ENCODE data around the gene NTNG2.

NTNG2 gene

DNA sequence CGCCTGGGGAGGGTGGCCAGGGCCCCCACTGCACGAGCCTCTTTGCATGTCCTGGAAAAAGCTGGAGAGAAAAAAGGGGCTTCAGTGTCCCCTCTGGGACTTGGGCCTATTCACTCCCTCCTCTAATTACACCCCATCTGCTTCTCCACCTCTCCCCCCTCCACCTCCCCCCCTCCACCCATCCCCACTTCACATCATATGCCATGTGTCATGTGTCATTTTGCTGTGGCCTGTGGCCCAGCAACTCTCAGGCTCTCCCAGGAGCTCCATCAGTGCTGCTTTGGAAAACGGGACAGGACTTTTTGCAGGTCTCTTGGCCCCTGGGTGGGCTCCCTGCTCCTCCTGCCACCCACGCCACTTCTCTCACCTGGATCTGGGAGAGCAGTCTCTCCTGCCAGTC lies 68.7 kb downstream of the NTNG2 start:
- DNase-seq (ENCODE audit: extremely low read depth, low read depth), result no peak
- H3K4me3 ChIP-seq (replicated peaks; ENCODE audit: low read depth, low read length), result no peak overlapping the region
- TF ChIP-seq, protein P1, sequence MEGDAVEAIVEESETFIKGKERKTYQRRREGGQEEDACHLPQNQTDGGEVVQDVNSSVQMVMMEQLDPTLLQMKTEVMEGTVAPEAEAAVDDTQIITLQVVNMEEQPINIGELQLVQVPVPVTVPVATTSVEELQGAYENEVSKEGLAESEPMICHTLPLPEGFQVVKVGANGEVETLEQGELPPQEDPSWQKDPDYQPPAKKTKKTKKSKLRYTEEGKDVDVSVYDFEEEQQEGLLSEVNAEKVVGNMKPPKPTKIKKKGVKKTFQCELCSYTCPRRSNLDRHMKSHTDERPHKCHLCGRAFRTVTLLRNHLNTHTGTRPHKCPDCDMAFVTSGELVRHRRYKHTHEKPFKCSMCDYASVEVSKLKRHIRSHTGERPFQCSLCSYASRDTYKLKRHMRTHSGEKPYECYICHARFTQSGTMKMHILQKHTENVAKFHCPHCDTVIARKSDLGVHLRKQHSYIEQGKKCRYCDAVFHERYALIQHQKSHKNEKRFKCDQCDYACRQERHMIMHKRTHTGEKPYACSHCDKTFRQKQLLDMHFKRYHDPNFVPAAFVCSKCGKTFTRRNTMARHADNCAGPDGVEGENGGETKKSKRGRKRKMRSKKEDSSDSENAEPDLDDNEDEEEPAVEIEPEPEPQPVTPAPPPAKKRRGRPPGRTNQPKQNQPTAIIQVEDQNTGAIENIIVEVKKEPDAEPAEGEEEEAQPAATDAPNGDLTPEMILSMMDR (IDR thresholded peaks at IDR 0.05; ENCODE audit: low read depth, low read length, missing control alignments), result no peak

DNA sequence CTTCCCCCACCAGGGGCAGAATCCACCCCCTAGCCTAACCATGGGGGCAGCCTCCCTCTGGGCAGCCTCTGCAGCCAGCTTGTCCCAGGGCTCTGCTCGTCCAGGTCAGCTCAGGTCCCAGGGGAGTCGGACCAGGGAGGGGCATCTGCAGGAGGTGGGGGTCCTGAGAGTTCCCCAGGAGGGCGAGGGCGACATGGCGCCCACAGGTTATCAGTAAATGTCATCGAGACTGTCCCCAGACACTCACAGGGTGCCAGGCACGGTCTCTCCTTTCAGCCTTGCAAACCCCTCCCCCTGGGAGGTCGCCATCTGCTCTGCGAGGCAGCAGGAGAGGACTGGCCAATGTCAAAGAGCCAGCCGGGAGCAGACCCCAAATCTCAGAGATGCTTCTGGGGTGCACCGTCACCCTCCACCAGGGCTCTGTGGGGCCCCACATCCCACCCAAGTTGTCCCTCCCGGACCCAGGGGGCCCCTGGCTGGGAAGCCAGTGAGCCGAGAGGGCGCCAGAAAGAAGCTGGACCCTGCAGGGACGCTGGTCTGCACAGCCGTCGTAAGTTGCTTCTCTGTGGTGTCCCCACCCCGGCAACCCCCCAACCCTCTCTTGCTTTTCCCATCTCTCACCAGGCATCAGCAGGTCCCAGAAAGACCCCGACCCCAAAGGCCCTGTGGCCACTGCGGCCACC lies 69.3 kb downstream of the NTNG2 start:
- TF ChIP-seq, protein P1 (IDR thresholded peaks at IDR 0.05; ENCODE audit: low read depth, low read length, missing control alignments), result no peak
- no peak for DNase-seq (ENCODE audit: extremely low read depth, low read depth)
- no peak overlapping the region for H3K4me3 ChIP-seq (replicated peaks; ENCODE audit: low read depth, low read length)

DNA sequence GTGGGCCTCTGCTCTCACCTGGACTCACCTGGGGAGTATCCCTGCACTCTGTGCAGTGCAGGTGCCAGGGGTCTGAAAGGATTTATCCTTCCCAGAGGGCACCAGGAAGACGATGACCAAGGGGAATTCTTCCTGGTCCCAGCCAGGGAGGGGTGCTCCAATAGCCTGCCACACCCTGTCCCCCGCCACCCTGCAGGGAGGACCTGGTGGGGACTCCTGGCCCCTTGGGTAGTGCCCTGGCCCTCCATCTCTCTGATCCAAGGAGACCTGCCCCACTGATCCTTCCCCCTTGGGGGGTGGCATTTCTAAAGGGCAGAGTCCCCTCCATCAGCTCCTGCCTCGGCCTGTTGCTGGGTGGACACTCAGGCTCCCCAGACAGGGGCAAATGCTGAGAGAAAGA lies 70.7 kb downstream of the NTNG2 start:
- no peak for DNase-seq (ENCODE audit: extremely low read depth, low read depth)
- H3K4me3 ChIP-seq (replicated peaks; ENCODE audit: low read depth, low read length), result no peak overlapping the region
- TF ChIP-seq, protein P1 (IDR thresholded peaks at IDR 0.05; ENCODE audit: low read depth, low read length, missing control alignments), result no peak

DNA sequence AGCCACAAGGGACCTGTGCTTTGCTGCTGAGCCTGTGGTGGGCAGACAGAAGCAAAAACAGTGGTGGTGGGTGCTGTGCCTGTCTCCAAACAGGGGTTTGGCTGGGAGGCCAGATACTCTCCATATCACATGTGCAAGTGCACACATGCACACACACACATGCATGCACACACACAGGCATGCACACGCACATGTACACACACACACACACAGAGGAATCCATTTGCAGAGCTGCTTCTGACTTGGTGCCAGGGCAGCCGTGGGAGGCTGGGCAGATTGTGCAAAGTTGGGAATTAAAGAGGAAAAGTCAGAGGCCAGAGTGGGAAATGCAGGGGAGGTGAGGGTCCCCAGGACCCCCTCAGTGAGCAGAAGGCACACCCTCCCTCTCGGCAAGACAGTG lies 71.3 kb downstream of the NTNG2 start:
- TF ChIP-seq, protein P1 (IDR thresholded peaks at IDR 0.05; ENCODE audit: low read depth, low read length, missing control alignments), result no peak
- DNase-seq (ENCODE audit: extremely low read depth, low read depth), result no peak
- H3K4me3 ChIP-seq (replicated peaks; ENCODE audit: low read depth, low read length), result no peak overlapping the region

DNA sequence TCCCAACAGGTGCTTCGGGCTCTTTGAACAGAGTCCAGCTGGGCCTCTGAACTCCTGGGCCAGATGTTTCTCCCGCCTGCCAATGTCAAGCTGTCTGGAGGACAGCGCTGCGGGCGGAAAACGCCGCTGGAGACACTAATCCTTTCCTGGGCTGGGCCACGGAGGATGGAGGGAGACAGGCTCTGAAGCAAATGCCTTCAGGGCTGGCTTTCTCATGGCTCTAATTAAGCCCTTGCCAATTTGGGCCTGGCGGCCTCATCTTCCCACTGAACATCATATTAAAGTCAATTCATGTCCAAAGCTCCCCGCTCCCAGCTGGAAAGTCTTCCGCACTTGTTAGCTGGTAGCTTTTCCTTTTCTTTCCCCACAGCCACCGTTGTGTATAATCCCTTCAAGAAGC lies 72.7 kb downstream of the NTNG2 start:
- H3K4me3 ChIP-seq (replicated peaks; ENCODE audit: low read depth, low read length), result no peak overlapping the region
- TF ChIP-seq, protein P1 (IDR thresholded peaks at IDR 0.05; ENCODE audit: low read depth, low read length, missing control alignments), result no peak
- no peak for DNase-seq (ENCODE audit: extremely low read depth, low read depth)

DNA sequence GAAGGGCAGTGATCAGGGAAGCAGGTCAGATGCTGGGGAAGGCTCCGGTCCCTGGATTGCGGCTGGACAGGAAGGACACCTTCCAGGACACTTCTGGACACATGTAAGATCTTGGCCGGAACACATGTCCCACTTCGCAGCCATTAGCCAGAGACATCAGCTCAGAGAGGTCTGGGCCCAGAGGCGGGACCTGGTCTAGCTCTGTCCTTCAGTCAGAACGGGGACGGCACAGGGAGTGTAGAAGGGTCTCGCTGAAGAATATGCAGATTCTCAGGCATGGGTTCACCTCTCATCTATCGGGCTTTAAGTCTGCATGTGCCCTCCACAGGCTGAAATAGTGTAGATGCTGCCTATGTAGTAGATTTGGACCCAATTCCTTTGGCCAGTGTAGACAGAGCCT lies 73.3 kb downstream of the NTNG2 start:
- TF ChIP-seq, protein P1 (IDR thresholded peaks at IDR 0.05; ENCODE audit: low read depth, low read length, missing control alignments), result no peak
- DNase-seq (ENCODE audit: extremely low read depth, low read depth), result no peak
- H3K4me3 ChIP-seq (replicated peaks; ENCODE audit: low read depth, low read length), result no peak overlapping the region
